ENCODE results near the gene GATM. TPM values are rescaled to one million over a fixed set of nuclear protein-coding genes. Genes with fewer than 3 reads are reported as not detected.

The GATM gene
- total RNA-seq, 1 experiment from 2014 or later, result 9.5 TPM

DNA sequence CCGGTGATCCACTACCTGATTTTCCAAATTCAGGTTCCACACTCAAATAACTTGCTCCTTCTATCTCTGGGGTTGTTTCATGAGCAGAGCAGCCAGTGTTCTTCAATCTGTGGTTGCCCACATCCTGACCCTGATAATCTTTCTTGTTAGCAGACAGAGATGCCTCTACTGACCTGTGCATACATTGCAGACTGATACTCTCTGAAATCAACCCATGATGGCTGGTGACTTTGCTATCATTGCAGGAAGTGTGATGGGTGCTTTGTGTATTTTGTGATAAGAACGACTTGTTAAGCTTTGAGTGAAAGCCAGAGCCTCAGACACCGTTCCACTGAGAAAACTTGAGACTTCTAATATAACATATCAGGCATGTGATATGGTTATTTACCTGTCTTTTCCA lies 39.9 kb downstream of the GATM start:
- Histone ChIP-seq H3K9me3 (ENCODE audit: low read depth, low read length, poor library complexity, severe bottlenecking) (no peaks in the 10 kb centered on the region), H3K27me3 (replicated peaks; ENCODE audit: insufficient read depth, low read depth, low read length, poor library complexity) (no peaks in the 10 kb centered on the region), H3K4me3 (ENCODE audit: low read depth, low read length, poor library complexity, severe bottlenecking) (no peak overlapping the region), H3K4me1 (ENCODE audit: insufficient read depth, low read length, poor library complexity, severe bottlenecking) (no peaks in the 10 kb centered on the region), H3K27ac (ENCODE audit: low read depth, low read length, poor library complexity, severe bottlenecking) (no peak overlapping the region), H3K36me3 (ENCODE audit: insufficient read depth, low read length, poor library complexity, severe bottlenecking) (no peaks in the 10 kb centered on the region)
- TF ChIP-seq, protein P1, sequence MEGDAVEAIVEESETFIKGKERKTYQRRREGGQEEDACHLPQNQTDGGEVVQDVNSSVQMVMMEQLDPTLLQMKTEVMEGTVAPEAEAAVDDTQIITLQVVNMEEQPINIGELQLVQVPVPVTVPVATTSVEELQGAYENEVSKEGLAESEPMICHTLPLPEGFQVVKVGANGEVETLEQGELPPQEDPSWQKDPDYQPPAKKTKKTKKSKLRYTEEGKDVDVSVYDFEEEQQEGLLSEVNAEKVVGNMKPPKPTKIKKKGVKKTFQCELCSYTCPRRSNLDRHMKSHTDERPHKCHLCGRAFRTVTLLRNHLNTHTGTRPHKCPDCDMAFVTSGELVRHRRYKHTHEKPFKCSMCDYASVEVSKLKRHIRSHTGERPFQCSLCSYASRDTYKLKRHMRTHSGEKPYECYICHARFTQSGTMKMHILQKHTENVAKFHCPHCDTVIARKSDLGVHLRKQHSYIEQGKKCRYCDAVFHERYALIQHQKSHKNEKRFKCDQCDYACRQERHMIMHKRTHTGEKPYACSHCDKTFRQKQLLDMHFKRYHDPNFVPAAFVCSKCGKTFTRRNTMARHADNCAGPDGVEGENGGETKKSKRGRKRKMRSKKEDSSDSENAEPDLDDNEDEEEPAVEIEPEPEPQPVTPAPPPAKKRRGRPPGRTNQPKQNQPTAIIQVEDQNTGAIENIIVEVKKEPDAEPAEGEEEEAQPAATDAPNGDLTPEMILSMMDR (conservative IDR thresholded peaks at IDR 0.05; ENCODE audit: low read depth, low read length), result no peak
- TF ChIP-seq EZH2 (IDR thresholded peaks at IDR 0.05; ENCODE audit: borderline replicate concordance, low read depth, low read length, poor library complexity, severe bottlenecking), result no peak
- intact Hi-C loops (cut with micrococcal nuclease; ENCODE audit: unreplicated experiment), result no loop called here
- no TSS peak for BruUV-seq (replicated peaks)
- ChIA-PET CTCF (no interaction called here), POLR2A (ENCODE audit: low non-redundant PET) (no interaction called here)
- no peak for DNase-seq (ENCODE audit: low spot score)

DNA sequence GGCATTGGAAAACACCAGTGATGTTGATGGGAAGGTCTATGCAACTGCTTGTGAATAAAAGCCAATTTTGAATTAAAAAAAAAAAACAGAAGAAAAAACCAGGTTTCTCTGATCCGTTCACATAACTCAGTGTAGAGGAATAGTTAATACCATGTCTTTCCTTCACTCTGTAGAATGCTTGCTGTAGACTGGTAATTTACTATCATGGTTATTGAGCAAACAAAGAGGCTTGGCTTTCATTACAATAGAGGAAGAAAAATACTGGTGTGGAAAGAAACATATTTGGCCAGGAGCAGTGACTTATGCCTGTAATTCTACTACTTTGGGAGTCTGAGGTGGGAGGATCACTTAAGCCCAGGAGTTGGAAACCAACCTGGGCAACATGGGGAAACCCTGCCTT lies 41.1 kb downstream of the GATM start:
- H3K4me3 ChIP-seq (ENCODE audit: low read depth, low read length, poor library complexity, severe bottlenecking), result no peak overlapping the region

DNA sequence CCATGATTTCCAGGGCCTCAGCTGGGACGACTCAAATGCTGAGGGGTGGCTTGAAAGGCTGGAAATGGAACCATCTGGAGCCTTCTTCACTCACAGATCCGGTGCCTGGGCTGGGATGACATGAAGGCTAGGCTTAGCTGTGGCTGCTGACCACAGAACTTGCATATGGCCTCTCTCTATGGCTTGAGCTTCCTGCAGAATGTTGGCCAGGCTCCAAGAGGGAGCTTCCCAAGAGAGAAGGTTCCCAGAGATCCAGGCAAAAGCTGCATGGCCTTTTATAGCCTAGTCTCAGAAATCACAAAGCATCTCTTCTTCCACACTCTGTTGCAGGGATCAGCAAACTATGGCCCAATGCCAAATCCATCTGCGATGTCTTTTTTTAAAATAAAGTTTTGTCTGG lies 44.8 kb downstream of the GATM start:
- H3K4me1 ChIP-seq (ENCODE audit: insufficient read depth, low read length, poor library complexity, severe bottlenecking), result no peaks in the 10 kb centered on the region
- no peak overlapping the region for H3K4me3 ChIP-seq (ENCODE audit: low read depth, low read length, poor library complexity, severe bottlenecking)
- H3K9me3 ChIP-seq (ENCODE audit: low read depth, low read length, poor library complexity, severe bottlenecking), result no peaks in the 10 kb centered on the region
- BruUV-seq (replicated peaks), result no TSS peak
- intact Hi-C loops (cut with micrococcal nuclease; ENCODE audit: unreplicated experiment), result no loop called here
- no peaks in the 10 kb centered on the region for H3K36me3 ChIP-seq (ENCODE audit: insufficient read depth, low read length, poor library complexity, severe bottlenecking)
- POLR2A ChIA-PET (ENCODE audit: low non-redundant PET), result no interaction called here
- H3K27me3 ChIP-seq (replicated peaks; ENCODE audit: insufficient read depth, low read depth, low read length, poor library complexity), result no peaks in the 10 kb centered on the region
- TF ChIP-seq EZH2 (IDR thresholded peaks at IDR 0.05; ENCODE audit: borderline replicate concordance, low read depth, low read length, poor library complexity, severe bottlenecking), result no peak
- TF ChIP-seq, protein P1 (conservative IDR thresholded peaks at IDR 0.05; ENCODE audit: low read depth, low read length), result no peak
- CTCF ChIA-PET, result interaction anchor here (0.6 kb wide), 1 partner anchor 159 kb away, joined by 3 read pairs; no protein-coding TSS in a partner anchor
- DNase-seq (ENCODE audit: low spot score), result peak; percentile 18
- H3K27ac ChIP-seq (ENCODE audit: low read depth, low read length, poor library complexity, severe bottlenecking), result no peak overlapping the region

More for the DNA sequence above, 41.1 kb downstream of the GATM start:
- CTCF ChIA-PET, result no interaction called here
- H3K9me3 ChIP-seq (ENCODE audit: low read depth, low read length, poor library complexity, severe bottlenecking), result no peaks in the 10 kb centered on the region
- H3K36me3 ChIP-seq (ENCODE audit: insufficient read depth, low read length, poor library complexity, severe bottlenecking), result no peaks in the 10 kb centered on the region
- TF ChIP-seq, protein P1 (conservative IDR thresholded peaks at IDR 0.05; ENCODE audit: low read depth, low read length), result no peak
- TF ChIP-seq EZH2 (IDR thresholded peaks at IDR 0.05; ENCODE audit: borderline replicate concordance, low read depth, low read length, poor library complexity, severe bottlenecking), result no peak
- DNase-seq (ENCODE audit: low spot score), result no peak
- no peaks in the 10 kb centered on the region for H3K4me1 ChIP-seq (ENCODE audit: insufficient read depth, low read length, poor library complexity, severe bottlenecking)
- no peak overlapping the region for H3K27ac ChIP-seq (ENCODE audit: low read depth, low read length, poor library complexity, severe bottlenecking)
- intact Hi-C loops (cut with micrococcal nuclease; ENCODE audit: unreplicated experiment), result no loop called here
- BruUV-seq (replicated peaks), result no TSS peak
- H3K27me3 ChIP-seq (replicated peaks; ENCODE audit: insufficient read depth, low read depth, low read length, poor library complexity), result no peaks in the 10 kb centered on the region
- POLR2A ChIA-PET (ENCODE audit: low non-redundant PET), result no interaction called here
